Measurements from ENCODE around the gene NR3C1.
"Not testable (repeated sequence)": the region's sequence is repeated elsewhere in the genome, so short reads cannot be mapped to it uniquely, and the experiment has no call there.

GRCh38 chr5:143322931-143323630 lies 80.4 kb downstream of the NR3C1 start:
- TF ChIP-seq, protein P1, sequence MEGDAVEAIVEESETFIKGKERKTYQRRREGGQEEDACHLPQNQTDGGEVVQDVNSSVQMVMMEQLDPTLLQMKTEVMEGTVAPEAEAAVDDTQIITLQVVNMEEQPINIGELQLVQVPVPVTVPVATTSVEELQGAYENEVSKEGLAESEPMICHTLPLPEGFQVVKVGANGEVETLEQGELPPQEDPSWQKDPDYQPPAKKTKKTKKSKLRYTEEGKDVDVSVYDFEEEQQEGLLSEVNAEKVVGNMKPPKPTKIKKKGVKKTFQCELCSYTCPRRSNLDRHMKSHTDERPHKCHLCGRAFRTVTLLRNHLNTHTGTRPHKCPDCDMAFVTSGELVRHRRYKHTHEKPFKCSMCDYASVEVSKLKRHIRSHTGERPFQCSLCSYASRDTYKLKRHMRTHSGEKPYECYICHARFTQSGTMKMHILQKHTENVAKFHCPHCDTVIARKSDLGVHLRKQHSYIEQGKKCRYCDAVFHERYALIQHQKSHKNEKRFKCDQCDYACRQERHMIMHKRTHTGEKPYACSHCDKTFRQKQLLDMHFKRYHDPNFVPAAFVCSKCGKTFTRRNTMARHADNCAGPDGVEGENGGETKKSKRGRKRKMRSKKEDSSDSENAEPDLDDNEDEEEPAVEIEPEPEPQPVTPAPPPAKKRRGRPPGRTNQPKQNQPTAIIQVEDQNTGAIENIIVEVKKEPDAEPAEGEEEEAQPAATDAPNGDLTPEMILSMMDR (IDR thresholded peaks at IDR 0.05): not testable (repeated sequence)
- TF ChIP-seq EZH2, EZH2phosphoT487 (IDR thresholded peaks at IDR 0.05): not testable (repeated sequence)

All from neural progenitor cell (in vitro differentiated cells).